Peyer's patch (tissue), 4 donors: Measurements from ENCODE around the gene RRP15.

Experiments used
- POLR2A ChIP-seq, 2 donors: fragments of 450-650 bp; IDR thresholded peaks; one replicate each; pipeline ENCODE4 v1.5.1; 2017; ENCODE audit warnings: antibody characterized with exemption in 2 of 2, mild to moderate bottlenecking in 2 of 2, moderate library complexity in 2 of 2
- TF ChIP-seq, protein P1 (sequence below), 6 experiments: fragments of 450-650 bp in 4 of 6; fragments of 200-600 bp in 2 of 6; sonication (generic) in 1 of 6; IDR thresholded peaks; one replicate each; pipeline ENCODE4 v1.5.1; 2017 to 2019; ENCODE audit warnings: antibody characterized with exemption in 6 of 6, mild to moderate bottlenecking in 3 of 6, moderate library complexity in 1 of 6

DNA sequence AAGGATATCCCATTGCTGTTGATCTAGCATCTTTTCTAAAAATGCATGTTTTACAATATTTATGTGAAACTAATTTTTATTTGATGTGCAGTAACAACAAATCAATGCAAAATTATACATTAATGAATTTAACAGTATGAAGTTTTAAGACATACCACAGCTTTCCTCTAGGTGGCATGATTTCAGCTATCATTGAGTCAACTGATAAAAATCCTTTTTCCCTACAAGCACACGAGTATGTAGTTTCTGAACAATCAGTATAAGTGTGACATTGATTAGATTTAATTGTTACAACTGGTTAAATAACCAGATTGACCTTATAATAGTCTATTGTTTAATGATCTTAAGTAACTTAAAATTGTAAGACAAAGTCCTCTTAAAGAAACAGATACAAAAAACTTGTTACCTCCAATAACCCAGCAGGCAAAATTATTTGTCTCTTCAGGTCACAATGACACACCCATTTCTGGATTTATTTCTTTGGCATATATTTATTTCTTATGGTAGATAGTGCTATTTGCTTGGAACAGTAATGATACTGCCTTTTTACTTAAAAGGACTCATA is 54.3 kb downstream of the RRP15 start:
- TF ChIP-seq, protein P1, sequence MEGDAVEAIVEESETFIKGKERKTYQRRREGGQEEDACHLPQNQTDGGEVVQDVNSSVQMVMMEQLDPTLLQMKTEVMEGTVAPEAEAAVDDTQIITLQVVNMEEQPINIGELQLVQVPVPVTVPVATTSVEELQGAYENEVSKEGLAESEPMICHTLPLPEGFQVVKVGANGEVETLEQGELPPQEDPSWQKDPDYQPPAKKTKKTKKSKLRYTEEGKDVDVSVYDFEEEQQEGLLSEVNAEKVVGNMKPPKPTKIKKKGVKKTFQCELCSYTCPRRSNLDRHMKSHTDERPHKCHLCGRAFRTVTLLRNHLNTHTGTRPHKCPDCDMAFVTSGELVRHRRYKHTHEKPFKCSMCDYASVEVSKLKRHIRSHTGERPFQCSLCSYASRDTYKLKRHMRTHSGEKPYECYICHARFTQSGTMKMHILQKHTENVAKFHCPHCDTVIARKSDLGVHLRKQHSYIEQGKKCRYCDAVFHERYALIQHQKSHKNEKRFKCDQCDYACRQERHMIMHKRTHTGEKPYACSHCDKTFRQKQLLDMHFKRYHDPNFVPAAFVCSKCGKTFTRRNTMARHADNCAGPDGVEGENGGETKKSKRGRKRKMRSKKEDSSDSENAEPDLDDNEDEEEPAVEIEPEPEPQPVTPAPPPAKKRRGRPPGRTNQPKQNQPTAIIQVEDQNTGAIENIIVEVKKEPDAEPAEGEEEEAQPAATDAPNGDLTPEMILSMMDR (IDR thresholded peaks at IDR 0.05): peak; percentile 17 to 65 (median 54)
- TF ChIP-seq POLR2A (IDR thresholded peaks at IDR 0.05): no peak
